NCI-H2029 treated with DMSO at 0.1 percent for 48 hours (cell line): ENCODE results near the gene INSRR.

Experiments used
- DNase-seq: peaks from one replicate; lab custom pipeline; 2025; lab: John Stamatoyannopoulos, UW

The INSRR gene

DNA sequence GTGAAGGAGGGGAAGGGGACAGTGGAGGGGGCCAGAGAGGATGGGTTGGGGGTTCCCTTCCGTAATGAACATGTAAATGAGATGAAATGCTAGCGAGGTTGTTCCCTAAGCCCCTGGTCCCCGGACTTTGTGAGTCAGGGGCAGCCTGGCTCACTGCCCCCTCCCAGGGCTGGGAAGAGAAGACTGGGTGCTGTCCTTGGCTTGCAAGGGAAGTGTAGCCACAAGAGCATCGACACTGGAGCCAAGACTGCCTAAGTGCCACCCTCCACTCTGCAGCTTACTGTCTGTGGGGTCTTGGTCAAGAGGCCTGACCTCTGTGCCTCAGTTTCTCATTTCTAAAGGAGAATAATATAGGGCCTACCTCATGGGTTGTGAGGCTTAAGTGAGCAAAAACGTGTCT, 35.1 kb upstream of the INSRR start:
- no peak for DNase-seq

DNA sequence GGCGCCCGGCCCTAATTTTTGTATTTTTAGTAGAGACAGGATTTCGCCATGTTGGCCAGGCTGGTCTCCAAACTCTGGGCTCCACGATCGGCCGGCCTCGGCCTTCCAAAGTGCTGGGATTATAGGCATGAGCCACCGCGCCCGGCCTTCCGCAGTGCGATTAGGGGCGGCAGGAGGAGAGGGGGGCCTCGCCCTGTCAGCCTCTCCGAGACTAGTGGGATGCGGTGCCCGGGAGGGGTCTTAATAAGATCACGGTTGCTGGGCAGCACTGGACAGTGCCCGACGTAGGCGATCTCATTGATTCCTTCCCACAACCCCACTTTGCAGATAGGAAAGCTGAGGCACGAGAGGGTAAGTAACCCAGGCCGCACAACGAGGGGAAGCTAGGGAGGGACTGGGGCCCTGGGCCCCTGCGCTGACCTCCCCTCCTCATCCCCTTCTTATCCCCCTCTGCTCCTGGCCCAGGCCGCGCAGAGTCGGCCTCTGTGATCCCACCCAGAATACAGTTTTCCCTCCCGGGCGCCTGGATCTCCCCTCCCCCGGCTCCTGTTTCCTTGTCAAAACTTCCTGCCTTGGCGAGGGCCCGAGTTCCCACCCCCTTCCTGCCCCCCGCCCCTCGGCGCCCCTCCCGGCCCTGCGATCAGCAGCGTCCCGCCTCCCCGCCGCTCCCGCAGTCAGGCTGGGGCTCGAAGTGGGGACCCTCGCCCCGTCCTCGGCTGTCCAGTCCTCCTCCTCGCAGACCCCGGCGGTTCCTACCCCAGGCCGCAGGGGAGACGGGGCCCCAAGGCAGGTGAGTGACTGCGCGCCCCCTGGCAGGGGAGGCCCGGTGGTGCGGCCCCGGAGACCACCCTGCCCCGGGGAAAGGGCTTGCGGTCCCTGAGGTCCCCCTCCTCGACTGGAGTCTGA, 34.4 kb upstream of the INSRR start, which contains the start of gene PEAR1:
Gene PEAR1, plus strand, starts transcription at position 671 of the 906 bp plus-strand sequence. CDS start 10,209 bp downstream, outside the sequence.
- no peak for DNase-seq

DNA sequence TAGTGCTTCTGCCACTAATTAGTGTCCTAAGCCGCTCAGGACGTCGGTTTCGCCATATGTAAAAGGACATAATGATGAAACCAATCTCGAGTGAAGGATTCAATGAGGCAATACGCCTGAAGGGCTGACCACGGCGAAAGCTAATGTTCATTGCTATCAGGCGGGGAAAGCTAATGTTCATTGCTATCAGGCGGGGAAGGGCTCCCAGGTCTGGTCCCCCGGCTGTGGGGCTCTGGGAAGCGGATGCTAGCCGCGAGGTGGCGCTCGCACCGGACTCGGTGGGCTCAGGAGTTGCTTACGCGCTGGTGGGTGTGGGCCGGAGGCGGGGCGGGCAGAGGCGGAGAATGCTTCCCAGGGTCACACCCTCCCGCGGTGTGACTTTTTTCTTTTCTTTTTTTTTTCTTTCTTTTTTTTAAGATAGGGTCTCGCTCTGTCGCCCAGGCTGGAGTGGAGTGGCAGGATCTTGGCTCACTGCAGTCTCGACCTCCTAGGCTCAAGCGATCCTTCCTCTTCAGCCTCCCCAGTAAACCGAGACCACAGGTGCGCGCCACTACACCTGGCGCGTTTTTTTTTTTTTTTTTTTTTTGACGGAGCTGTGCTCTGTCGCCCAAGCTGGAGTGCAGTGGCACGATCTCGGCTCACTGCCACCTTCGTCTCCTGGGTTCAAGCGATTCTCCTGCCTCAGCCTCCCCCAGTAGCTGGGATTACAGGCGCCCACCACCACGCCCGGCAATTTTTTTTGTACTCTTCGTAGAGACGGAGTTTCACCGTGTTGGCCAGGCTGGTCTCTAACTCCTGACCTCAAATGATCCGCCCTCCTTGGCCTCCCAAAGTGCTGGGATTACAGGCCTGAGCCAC, 33.5 kb upstream of the INSRR start:
- peak; percentile 25 for DNase-seq

DNA sequence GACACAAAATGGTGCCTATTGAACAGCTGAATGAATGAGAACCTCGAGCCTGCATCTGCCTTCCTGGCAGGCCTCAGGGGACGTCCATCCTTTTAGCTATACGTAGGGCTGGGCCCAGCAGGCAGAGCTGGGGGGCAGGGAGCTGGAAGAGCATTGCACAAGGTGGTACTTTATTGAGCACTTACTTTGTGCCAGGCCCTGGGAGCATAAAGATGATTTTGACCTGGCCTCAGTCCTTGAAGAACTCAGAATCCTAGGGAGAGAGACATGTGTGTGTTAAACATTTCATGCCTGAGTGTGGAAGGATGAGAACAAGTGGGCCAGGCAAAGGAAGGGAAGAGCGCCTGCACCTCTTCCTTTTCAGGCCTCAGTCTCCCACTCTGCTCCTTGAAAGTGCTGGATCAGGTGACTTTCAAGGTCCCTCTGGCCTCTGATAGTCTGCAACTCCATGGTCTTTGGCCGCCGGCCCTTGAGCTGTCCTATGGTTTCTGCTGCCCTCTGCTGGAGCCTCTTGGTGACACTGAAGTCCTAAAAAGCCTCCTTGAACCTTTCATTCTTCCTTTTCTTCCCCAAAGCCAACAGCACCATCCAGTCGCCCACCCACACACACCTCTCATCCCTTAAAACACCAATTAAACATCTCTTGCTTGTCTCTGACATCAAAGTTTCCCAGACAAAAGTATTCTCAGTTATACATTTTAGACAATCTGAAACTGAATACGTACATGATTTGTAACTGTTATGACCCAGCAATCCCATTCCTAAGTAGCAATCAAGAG, 31.1 kb upstream of the INSRR start:
- peak; percentile 79 for DNase-seq

DNA sequence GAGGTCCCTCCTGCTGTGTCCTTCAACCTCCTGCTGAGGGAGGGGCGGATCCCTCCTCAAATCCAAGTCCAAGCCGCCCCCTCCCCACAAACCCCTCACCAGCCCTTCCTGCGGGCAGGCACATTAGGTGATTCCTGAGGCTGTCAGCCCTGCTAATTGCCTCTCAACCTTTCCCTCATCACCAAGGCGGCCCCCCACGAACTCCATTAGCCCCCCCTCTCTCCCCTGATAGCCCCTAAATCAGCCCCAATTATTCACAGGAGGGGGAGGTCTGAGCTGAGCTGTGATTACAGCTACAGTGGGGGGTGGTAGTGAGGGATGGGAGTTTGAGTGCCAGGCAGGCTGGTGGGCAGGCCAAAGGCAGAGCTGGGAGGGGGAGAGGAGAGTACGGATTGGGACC, 28.8 kb upstream of the INSRR start:
- DNase-seq = no peak

DNA sequence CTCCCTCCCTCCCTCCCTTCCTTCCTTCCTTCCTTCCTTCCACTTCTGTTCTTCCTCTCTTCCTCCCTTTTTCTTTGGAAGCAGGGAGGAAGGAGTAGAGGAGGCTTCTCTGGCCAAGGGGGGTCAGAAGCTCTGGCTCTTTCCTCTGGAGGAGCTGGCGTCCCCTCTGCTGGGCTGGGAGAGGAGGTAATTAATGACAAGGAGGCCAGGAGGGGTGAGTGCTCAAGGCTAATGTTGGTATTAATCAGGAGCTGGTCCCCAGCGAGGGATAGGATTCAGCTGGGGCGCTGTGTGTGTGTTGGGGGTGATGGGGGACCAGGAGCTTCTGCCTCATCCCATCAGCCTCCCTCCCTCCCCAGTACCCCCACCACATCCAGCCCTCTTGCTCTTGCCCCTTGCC, 28.4 kb upstream of the INSRR start:
- no peak for DNase-seq

DNA sequence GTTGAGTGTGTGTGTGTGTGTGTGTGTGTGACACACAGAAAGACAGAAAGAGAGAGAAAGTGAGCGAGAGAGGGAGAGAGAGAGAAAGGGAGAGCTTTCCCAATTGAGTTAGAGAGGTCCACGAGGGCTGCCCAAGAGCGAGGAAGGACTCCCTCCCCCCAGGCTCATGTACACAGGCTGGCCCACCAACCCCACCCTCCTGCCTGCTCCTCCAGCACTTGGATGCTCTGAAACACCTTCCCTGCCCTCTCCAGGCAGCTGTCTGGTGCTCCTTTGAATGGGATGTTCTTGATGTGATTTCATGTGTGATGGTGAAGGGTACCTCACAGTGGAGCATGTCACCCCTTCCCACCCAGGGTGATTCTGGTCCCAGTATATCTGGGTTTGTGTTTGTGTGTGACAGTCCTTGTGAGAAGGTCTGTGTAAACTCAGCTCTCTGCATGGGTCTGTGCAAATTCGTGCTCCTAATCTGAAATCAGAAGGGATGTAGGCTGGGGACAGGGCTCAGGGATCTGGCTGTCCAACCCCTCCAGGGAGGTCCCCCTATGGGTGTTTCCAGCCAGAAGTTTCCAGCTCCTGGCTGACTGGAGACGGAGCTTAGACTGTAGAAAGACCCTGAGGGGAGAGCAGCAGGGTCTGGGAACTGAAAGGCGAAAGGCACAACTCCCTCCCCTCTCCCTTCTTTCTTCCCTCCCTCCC, 27.8 kb upstream of the INSRR start:
- DNase-seq = no peak

DNA sequence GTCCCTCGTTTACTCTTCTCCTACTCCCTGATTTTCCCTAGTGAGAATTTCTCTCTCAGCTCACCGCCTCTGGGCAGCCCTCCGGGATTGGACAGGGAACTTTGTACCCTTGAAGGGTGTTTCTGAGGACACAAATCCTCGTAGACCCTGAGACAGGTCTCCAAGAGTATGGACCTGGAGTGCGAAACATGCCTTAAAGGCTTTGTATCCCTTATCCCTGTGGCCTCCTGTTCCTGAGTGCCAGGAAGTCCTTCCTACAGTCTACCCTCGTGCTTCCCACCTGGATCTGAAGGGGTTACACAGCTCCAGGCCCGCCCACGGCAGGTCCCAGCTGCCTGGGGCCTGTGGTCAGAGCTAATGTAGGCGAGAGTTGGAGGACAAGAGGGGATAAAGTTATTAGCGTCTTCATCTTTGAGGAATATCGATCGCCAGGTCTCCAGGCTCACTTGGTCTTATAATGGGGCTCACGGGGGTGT, 27.0 kb upstream of the INSRR start:
- no peak for DNase-seq

DNA sequence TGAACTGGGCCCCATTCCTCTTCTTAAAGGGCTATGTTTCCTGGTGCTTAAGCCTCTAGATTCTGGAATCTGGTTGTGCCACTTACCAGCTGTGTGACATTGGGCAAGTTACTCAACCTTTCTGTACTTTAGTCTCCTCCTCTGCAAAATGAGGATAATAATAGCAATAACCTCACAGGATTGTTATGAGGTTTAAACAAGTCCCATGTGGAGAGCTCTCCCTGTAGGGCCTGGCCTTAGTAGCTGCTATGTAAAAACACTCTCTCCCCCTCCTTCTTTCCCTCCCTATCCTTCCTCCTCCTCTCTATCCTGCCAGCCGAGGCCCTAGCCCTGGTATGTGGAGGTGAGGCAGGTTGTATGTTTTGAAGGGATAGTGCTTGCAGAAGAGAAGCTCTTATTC, 26.4 kb upstream of the INSRR start:
- DNase-seq = no peak

DNA sequence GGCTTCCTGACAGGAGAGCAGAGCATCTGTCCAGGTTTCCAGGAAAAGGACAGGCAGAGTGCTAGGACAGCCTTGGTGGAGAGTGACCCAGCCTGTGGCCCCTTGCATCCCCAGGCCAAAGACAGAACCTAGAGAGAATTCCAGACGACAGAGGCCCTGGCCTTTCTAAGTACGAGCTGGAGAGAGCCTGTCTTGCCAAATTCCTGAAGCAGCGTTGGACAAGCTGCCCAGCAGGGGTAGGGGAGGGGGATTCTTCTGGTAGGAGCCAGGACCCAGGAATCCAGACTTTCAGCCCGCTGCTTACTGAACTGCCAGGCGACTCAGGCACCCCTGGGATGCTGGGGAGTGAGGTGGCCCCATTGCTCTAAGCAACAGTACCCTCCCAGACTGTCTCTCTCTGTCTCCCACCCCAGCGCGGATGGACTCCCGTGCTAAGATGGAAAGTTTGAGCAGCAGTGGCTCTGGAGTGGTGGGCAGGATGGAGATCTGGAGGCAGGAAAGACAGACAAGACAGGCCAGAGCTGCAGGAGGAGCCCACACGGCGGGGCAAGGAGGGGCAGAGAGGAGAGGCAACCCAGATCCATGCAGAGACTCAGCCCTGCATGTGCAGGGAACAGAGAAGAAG, 25.8 kb upstream of the INSRR start:
- DNase-seq = no peak

DNA sequence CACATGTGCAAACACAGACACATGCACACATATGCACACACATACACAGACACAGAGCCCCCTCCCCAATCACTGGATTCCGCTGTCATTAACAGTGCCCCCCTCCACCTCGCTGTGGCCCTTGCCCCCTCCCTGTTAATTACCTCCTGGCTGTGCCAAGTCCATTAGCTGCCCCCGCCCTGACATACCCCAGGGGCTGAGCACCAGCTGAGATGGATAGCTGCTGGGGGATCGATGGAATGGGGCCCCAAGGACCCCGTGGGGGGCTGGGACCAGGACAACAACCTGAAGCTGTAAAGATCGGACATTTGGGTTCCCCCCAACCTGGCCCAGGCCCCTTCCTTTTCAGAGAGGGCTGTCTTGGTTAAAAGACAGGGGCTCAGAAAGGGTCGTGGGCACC, 25.0 kb upstream of the INSRR start:
- DNase-seq = no peak

DNA sequence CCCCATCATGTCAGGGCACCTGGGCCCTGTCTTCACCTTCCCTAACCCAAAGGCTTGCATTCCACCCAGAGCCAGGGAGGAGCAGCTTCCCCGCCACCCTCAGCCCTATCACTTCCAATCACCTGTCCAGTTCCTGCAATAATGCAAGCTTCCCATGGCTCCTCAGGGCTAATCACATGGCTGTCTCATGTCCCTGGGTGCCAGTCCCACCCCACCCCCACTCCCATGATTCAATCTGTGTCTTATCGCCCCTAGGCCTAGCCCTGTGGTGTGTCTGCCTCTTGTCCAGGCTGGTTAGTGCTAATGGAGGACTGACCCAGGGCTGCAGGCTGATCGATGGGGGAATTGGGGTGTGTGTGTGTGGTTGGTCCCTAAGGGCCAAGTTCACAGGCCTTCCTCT, 23.6 kb upstream of the INSRR start:
- no peak for DNase-seq

DNA sequence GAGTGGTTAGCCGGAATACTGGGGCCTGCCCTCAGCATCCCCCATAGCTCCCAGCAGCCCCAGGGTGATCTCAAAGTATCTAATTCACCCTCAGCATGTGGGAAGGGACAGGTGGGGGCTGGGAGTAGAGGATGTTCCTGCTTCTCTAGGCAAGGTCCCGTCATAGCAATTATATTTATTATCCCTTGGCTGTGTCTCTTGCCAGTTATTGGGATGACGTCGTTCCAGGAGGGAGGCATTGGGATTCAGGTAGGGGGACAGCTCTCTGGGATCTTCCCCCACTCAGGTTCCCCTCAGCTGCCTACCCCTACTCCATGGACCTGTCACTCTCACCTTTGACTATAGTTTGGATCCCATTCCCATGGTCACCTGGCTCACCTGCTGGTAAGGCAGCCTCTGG, 22.7 kb upstream of the INSRR start:
- DNase-seq = no peak

DNA sequence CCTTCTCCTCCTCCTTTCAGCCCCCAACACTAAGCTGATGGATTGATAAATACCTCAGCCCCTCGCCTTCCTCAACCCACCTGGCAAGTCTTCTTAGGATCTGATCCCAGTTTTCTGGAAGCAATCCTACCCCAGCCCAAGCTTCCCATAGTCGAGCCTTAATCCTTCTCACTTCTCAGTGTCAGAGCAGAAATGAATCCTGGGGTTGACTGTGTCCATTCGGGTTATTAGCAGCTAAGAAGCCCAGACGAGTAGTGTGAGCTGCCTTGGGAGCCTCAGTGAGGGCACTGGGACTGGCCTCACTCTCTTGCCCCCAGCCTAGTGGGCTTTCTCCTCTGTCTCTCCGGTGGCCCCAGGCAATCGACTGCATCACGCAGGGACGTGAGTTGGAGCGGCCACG, 22.2 kb upstream of the INSRR start:
- no peak for DNase-seq

DNA sequence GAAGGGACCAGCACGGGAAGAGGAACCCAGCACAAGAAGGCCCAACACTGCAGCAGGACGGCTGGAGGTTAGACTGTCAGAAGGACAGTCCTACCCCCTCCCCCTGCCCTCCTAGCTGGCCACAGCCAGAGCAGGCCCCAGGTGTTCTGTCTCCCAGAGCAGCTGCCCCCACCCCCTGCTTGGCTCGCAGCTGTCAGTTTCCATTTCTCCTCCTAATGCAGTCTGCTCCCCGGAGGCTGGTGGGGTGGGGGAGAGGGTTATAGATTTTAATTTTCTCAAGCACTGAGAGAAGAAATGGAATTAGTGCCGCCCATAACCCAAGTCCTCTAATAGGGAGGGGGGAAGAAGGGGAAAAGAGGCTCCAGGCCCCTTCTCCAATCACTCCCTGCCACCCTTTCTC, 21.6 kb upstream of the INSRR start:
- no peak for DNase-seq

DNA sequence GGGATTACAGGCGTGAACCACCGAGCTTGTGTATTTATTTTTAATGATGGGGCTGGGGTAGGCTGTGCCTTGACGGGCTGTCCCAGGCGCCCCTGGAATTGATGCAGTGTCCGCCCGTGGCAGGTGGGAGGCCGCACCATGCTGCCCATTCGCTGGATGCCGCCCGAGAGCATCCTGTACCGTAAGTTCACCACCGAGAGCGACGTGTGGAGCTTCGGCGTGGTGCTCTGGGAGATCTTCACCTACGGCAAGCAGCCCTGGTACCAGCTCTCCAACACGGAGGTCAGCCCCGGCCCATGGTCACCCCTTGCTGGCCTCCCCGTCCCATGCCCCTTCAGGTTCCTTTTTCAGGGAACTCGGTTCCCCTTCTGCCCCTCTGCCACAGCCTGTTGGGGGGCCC, 21.0 kb upstream of the INSRR start:
- no peak for DNase-seq

DNA sequence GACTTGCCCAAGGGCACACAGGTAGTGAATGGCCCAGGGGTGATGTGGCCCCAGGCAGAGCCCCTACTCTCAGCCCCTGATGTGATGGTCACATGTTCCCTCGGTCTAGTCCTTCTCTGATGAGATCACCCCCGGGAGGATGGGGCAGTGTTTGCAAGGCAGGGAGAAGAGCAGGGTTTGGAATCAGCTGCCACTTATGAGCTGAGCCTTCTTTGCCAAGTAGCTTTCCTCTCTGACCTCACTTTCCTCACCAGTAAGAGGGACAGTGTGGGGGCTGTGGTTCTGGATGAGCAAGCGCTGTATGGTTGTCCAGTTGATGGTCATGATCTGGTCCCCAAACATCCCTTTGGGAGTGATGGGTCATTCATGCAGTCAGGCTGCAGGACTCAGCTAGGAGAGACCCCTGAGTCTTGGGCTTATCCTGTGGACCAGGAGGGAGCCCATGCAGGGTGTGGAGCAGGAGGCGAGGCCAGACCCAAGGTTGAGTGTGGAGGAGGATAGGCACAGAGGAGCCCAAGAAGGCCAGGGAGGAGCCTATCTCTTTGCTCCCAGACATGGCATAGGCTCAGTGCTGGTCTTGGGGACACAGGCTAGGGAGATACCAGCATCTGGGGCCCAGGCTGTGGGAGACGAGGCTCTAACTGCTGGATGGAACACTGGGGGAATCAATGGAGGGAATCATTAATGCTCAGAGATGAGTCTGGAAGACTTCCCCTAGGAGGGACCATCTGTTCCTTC, 18.7 kb upstream of the INSRR start:
- no peak for DNase-seq

DNA sequence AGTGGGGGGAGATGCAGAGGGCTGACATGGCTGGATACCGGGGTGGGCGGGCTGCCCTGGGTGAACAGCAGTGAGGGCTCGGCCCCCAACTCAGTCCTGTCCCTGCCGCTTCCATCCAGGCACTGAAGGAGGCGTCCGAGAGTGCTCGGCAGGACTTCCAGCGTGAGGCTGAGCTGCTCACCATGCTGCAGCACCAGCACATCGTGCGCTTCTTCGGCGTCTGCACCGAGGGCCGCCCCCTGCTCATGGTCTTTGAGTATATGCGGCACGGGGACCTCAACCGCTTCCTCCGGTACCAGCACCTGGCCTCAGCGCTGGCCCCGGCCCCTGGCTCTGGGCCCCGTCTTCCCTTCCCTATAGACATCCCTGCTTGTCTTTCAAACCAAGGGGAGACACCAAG, 17.4 kb upstream of the INSRR start:
- no peak for DNase-seq

DNA sequence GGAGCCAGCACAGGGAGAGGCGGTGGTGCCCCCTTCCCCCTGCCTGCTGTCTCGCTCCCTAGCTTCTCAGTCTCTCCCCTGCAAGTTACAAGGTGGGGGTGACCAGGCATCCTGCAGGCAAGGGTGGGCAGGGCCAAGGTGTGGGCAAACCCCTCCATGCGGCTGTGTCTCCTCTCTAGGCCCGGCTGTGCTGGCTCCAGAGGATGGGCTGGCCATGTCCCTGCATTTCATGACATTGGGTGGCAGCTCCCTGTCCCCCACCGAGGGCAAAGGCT, 16.4 kb upstream of the INSRR start:
- no peak for DNase-seq

DNA sequence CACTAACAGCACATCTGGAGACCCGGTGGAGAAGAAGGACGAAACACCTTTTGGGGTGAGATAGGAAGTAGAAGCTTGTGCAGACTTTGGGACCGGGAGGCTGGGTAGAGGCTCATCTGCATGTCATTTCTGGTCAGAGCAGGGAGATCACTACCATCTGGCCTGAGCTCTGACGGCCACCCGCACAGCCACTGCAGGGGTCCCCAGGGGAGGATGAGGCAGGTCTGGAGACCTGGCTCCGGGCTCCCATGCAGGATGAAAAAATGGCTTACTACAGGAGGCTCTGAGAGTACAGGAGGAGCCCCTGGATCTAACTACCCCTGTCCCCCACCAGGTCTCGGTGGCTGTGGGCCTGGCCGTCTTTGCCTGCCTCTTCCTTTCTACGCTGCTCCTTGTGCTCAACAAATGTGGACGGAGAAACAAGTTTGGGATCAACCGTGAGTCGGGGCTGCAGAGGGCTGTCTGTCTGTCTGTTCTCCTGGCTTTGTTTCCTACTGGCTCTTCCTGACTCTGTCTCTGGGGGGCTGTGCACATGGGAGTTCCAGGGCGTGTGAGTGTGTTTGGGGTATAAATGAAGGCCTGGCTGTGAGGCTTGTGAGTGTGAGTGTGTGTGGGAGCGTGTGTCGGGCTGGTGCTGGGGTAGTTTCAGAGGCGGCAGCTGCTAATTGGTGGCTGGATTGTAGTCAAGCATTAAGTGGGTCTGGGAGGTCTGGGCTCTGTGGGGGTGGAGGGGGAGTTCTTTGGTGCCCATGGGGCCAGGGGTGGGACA, 15.8 kb upstream of the INSRR start:
- no peak for DNase-seq
